Astrocyte (in vitro differentiated cells and primary cell): ENCODE data around the gene FAT1. TPM values are rescaled to one million over a fixed set of nuclear protein-coding genes. Genes with fewer than 3 reads are reported as not detected.
A peak's percentile ranks its signal among the peaks of the same experiment; 100 is the strongest.

ENCODE experiments used
- DNase-seq: peaks from one replicate; pipeline ENCODE4 v3.0.0-alpha.2; 2010; ENCODE audit warnings: low read depth
- FAIRE-seq: peaks from 2 replicates; lab custom pipeline; 2011; peaks lifted over from hg19 to GRCh38; lab: Jason Lieb, UNC
- H2AFZ ChIP-seq: 2 replicates; pipeline ENCODE4 v1.6.0; 2012; ENCODE audit warnings: low read depth, low read length, inconsistent platforms
- H3K27ac ChIP-seq: 2 replicates; pipeline ENCODE4 v1.5.1; 2011; ENCODE audit warnings: low read depth, low read length, inconsistent platforms
- H3K27me3 ChIP-seq: 2 replicates; pipeline ENCODE4 v1.6.0; 2011; ENCODE audit warnings: low read length, inconsistent platforms; ENCODE audit not compliant: insufficient read depth
- H3K36me3 ChIP-seq: 2 replicates; pipeline ENCODE4 v1.5.1; 2011; ENCODE audit warnings: low read length, inconsistent platforms; ENCODE audit not compliant: insufficient read depth
- H3K4me1 ChIP-seq: 2 replicates; pipeline ENCODE4 v1.5.1; 2011; ENCODE audit warnings: low read length, inconsistent platforms; ENCODE audit not compliant: insufficient read depth
- H3K4me2 ChIP-seq: 2 replicates; pipeline ENCODE4 v1.6.0; 2012; ENCODE audit warnings: low read length, inconsistent platforms
- H3K4me3 ChIP-seq: 2 replicates; pipeline ENCODE4 v1.5.1; 2011; ENCODE audit warnings: low read depth, mild to moderate bottlenecking, low read length, inconsistent platforms; ENCODE audit not compliant: insufficient read depth
- H3K79me2 ChIP-seq: 2 replicates; pipeline ENCODE4 v1.6.0; 2012; ENCODE audit warnings: mild to moderate bottlenecking, low read length, inconsistent platforms; ENCODE audit not compliant: insufficient read depth
- H3K9ac ChIP-seq: 2 replicates; pipeline ENCODE4 v1.6.0; 2012; ENCODE audit warnings: mild to moderate bottlenecking, low read length, inconsistent platforms
- H3K9me3 ChIP-seq: 2 replicates; pipeline ENCODE4 v1.5.1; 2012; ENCODE audit warnings: low read depth, mild to moderate bottlenecking, low read length, inconsistent platforms; ENCODE audit not compliant: insufficient read depth
- H4K20me1 ChIP-seq: 2 replicates; pipeline ENCODE4 v1.6.0; 2012; ENCODE audit warnings: low read length, inconsistent platforms; ENCODE audit not compliant: insufficient read depth
- H3K27ac Mint-ChIP-seq: one replicate; pipeline ENCODE4 v1.8.0; 2021; ENCODE audit warnings: mild to moderate bottlenecking, mixed read lengths; ENCODE audit not compliant: unreplicated experiment
- H3K27me3 Mint-ChIP-seq: one replicate; pipeline ENCODE4 v1.8.0; 2021; ENCODE audit warnings: low read depth, mixed read lengths; ENCODE audit not compliant: unreplicated experiment
- H3K36me3 Mint-ChIP-seq: one replicate; pipeline ENCODE4 v1.8.0; 2021; ENCODE audit warnings: low read depth, mixed read lengths; ENCODE audit not compliant: unreplicated experiment
- H3K4me1 Mint-ChIP-seq: one replicate; pipeline ENCODE4 v1.8.0; 2021; ENCODE audit warnings: low read depth, mixed read lengths; ENCODE audit not compliant: unreplicated experiment
- H3K4me3 Mint-ChIP-seq: one replicate; pipeline ENCODE4 v1.8.0; 2021; ENCODE audit warnings: mild to moderate bottlenecking, moderate library complexity, mixed read lengths; ENCODE audit not compliant: unreplicated experiment
- H3K9me3 Mint-ChIP-seq: one replicate; pipeline ENCODE4 v1.8.0; 2021; ENCODE audit warnings: mild to moderate bottlenecking, mixed read lengths; ENCODE audit not compliant: unreplicated experiment
- CTCF ChIP-seq: IDR thresholded peaks from 2 replicates; pipeline ENCODE4 v1.5.1; 2011; ENCODE audit warnings: low read depth, mild to moderate bottlenecking, inconsistent platforms, low read length, moderate library complexity; ENCODE audit not compliant: insufficient read depth
- EZH2 ChIP-seq: IDR thresholded peaks from 2 replicates; pipeline ENCODE4 v1.6.1; 2012; ENCODE audit warnings: mild to moderate bottlenecking, low read length, inconsistent platforms; ENCODE audit not compliant: insufficient read depth
- total RNA-seq: library from RNA; stranded (reverse); gene quantifications from 2 replicates; pipeline ENCODE4 v1.2.1, GENCODE V29; 2021

The FAT1 gene
- total RNA-seq, 1 donor from 2014 or later, result 590 TPM

GRCh38 chr4:186684889-186685309 is 38.8 kb downstream of the FAT1 start:
- TF ChIP-seq CTCF (no peak), EZH2 (no peak)
- peaks cover 35% of the 10 kb centered on the region for H3K4me1 ChIP-seq
- peaks cover 94% of the 10 kb centered on the region for H3K79me2 ChIP-seq
- Mint-ChIP-seq H3K4me1 (peaks cover 83% of the 10 kb centered on the region), H3K36me3 (peaks cover 9% of the 10 kb centered on the region), H3K27me3 (no peaks in the 10 kb centered on the region), H3K4me3 (peak overlapping the region; percentile 28), H3K9me3 (no peaks in the 10 kb centered on the region), H3K27ac (peak overlapping the region; percentile 96)
- H3K4me2 ChIP-seq, result peak overlapping the region; percentile 69
- H3K27ac ChIP-seq, result peak overlapping the region; percentile 54
- no peak overlapping the region for H2AFZ ChIP-seq
- peak overlapping the region; percentile 43 for H3K9ac ChIP-seq
- peaks cover 6% of the 10 kb centered on the region for H3K36me3 ChIP-seq
- no peak overlapping the region for H3K4me3 ChIP-seq
- H3K9me3 ChIP-seq, result no peaks in the 10 kb centered on the region
- peak; percentile 64 for FAIRE-seq
- H4K20me1 ChIP-seq, result peaks cover 85% of the 10 kb centered on the region
- H3K27me3 ChIP-seq, result no peaks in the 10 kb centered on the region
- no peak for DNase-seq

- H3K27me3 Mint-ChIP-seq, result no peaks in the 10 kb centered on the region
- peak overlapping the region; percentile 46 for H3K4me3 Mint-ChIP-seq
- Histone ChIP-seq H3K27ac (peak overlapping the region; percentile 9), H3K9me3 (no peaks in the 10 kb centered on the region), H4K20me1 (peaks cover 79% of the 10 kb centered on the region), H3K9ac (no peak overlapping the region), H2AFZ (no peak overlapping the region), H3K4me3 (no peak overlapping the region), H3K36me3 (peaks cover 6% of the 10 kb centered on the region), H3K79me2 (peaks cover 94% of the 10 kb centered on the region), H3K4me2 (peak overlapping the region; percentile 69), H3K27me3 (no peaks in the 10 kb centered on the region), H3K4me1 (peaks cover 32% of the 10 kb centered on the region)
- H3K9me3 Mint-ChIP-seq, result no peaks in the 10 kb centered on the region
- peaks cover 81% of the 10 kb centered on the region for H3K4me1 Mint-ChIP-seq
- H3K36me3 Mint-ChIP-seq, result peaks cover 13% of the 10 kb centered on the region
- no peak for FAIRE-seq
- DNase-seq, result no peak
- peak overlapping the region; percentile 91 for H3K27ac Mint-ChIP-seq
- TF ChIP-seq EZH2, result no peak
- no peak for TF ChIP-seq CTCF
Measured at GRCh38 chr4:186684220-186684619, 39.4 kb downstream of the FAT1 start.

DNA sequence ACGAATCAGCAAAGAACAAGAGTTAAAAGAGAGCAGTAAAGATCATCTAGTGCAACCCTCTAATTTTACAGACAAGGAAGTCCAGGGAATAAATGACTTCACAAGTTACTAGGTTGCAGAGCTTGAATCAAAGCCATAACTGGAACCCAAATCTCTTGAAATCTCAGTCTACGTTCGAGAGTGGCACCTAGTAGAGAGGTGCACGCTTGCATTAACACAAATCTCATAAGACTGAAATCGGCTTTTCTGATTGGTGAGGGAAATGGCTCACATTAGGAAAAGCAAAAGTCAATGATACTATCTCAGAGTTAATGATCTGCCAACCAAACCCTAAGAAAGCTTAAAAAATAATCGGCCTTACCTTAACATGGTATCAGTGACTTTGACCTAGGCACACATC is 43.0 kb downstream of the FAT1 start:
- Histone ChIP-seq H3K27me3 (no peaks in the 10 kb centered on the region), H4K20me1 (peaks cover 51% of the 10 kb centered on the region), H3K4me1 (peaks cover 30% of the 10 kb centered on the region), H3K9ac (no peak overlapping the region), H3K27ac (no peak overlapping the region), H3K9me3 (no peaks in the 10 kb centered on the region), H3K4me2 (no peak overlapping the region), H3K79me2 (peaks cover 85% of the 10 kb centered on the region), H2AFZ (no peak overlapping the region), H3K36me3 (peaks cover 6% of the 10 kb centered on the region), H3K4me3 (no peak overlapping the region)
- DNase-seq, result no peak
- Mint-ChIP-seq H3K9me3 (no peaks in the 10 kb centered on the region), H3K36me3 (peaks cover 16% of the 10 kb centered on the region), H3K27ac (no peak overlapping the region), H3K27me3 (no peaks in the 10 kb centered on the region), H3K4me1 (peaks cover 70% of the 10 kb centered on the region), H3K4me3 (no peak overlapping the region)
- TF ChIP-seq CTCF, result no peak
- no peak for FAIRE-seq
